GM23338 (cell line): ENCODE data around the gene IQUB. TPM values are rescaled to one million over a fixed set of nuclear protein-coding genes. Genes with fewer than 3 reads are reported as not detected.

ENCODE experiments used
- ATAC-seq: fragments of 200-7000 bp; cut with Tn5 transposase; 3 replicates; pipeline ENCODE4 v1.9.1; 2020
- DNase-seq: peaks from one replicate; pipeline ENCODE4 v3.0.0-alpha.2; 2015; ENCODE audit warnings: low spot score
- H2AFZ ChIP-seq: fragments of 200-600 bp; sonication (generic); 2 replicates; pipeline ENCODE4 v1.8.0; 2016; ENCODE audit warnings: antibody characterized with exemption, mild to moderate bottlenecking, moderate library complexity
- H3F3A ChIP-seq: fragments of 200-600 bp; sonication (generic); replicated peaks from 2 replicates; pipeline ENCODE4 v1.8.0; 2017; ENCODE audit warnings: antibody characterized with exemption, mixed run types, low read depth
- H3K27ac ChIP-seq: fragments of 200-600 bp; sonication (generic); 2 replicates; pipeline ENCODE4 v1.6.1; 2016; ENCODE audit warnings: low read depth
- H3K27me3 ChIP-seq: fragments of 200-600 bp; sonication (generic); 2 replicates; pipeline ENCODE4 v1.8.0; 2016; ENCODE audit warnings: mild to moderate bottlenecking, mixed run types, moderate library complexity; ENCODE audit not compliant: insufficient read depth
- H3K36me3 ChIP-seq: fragments of 200-600 bp; sonication (generic); 2 replicates; pipeline ENCODE4 v1.8.0; 2016; ENCODE audit warnings: mild to moderate bottlenecking; ENCODE audit not compliant: insufficient read depth
- H3K4me1 ChIP-seq: fragments of 200-600 bp; sonication (generic); 2 replicates; pipeline ENCODE4 v1.8.0; 2016; ENCODE audit warnings: mild to moderate bottlenecking, moderate library complexity; ENCODE audit not compliant: insufficient read depth
- H3K4me2 ChIP-seq: fragments of 200-600 bp; sonication (generic); 2 replicates; pipeline ENCODE4 v1.7.1; 2017; ENCODE audit warnings: mixed run types
- H3K4me3 ChIP-seq: fragments of 200-600 bp; sonication (generic); 2 replicates; pipeline ENCODE4 v1.6.1; 2016; ENCODE audit warnings: mixed run types
- H3K79me2 ChIP-seq: fragments of 200-600 bp; sonication (generic); replicated peaks from 2 replicates; pipeline ENCODE4 v1.8.0; 2017; ENCODE audit warnings: mild to moderate bottlenecking; ENCODE audit not compliant: insufficient read depth
- H3K9me2 ChIP-seq: fragments of 200-600 bp; sonication (generic); 2 replicates; pipeline ENCODE4 v1.8.0; 2017; ENCODE audit not compliant: insufficient read depth
- H4K20me1 ChIP-seq: fragments of 200-600 bp; sonication (generic); replicated peaks from 2 replicates; pipeline ENCODE4 v1.8.0; 2017; ENCODE audit warnings: mild to moderate bottlenecking; ENCODE audit not compliant: insufficient read depth
- H3K27ac Mint-ChIP-seq: 2 replicates; pipeline ENCODE4 v1.8.0; 2020; ENCODE audit warnings: inconsistent platforms, mild to moderate bottlenecking, moderate library complexity, mixed read lengths
- H3K27me3 Mint-ChIP-seq: 3 replicates; pipeline ENCODE4 v1.8.0; 2022; ENCODE audit warnings: low read depth, mild to moderate bottlenecking, moderate library complexity, mixed read lengths, inconsistent platforms; ENCODE audit not compliant: insufficient read depth, poor library complexity
- H3K36me3 Mint-ChIP-seq: 3 replicates; pipeline ENCODE4 v1.8.0; 2021; ENCODE audit warnings: low read depth, mild to moderate bottlenecking, inconsistent platforms, moderate library complexity, mixed read lengths
- H3K4me1 Mint-ChIP-seq: 3 replicates; pipeline ENCODE4 v1.8.0; 2020; ENCODE audit warnings: mild to moderate bottlenecking, inconsistent platforms, mixed read lengths
- H3K4me3 Mint-ChIP-seq: 3 replicates; pipeline ENCODE4 v1.8.0; 2021; ENCODE audit warnings: moderate library complexity, mild to moderate bottlenecking, inconsistent platforms, mixed read lengths
- H3K9me3 Mint-ChIP-seq: 3 replicates; pipeline ENCODE4 v1.8.0; 2020; ENCODE audit warnings: moderate library complexity, mild to moderate bottlenecking, inconsistent platforms, mixed read lengths
- CREB1 ChIP-seq: fragments of 250-450 bp; sonication (Bioruptor Pico); IDR thresholded peaks from 2 replicates; pipeline ENCODE4 v1.5.0; 2020; ENCODE audit warnings: low read depth, mild to moderate bottlenecking, moderate library complexity
- CTCF ChIP-seq, 2 experiments: fragments of 200-600 bp in 1 of 2; sonication (generic) in 1 of 2; conservative IDR thresholded peaks; 2 replicates each; pipeline versions ENCODE4 v1.5.1 to v1.6.1; 2016 to 2017; ENCODE audit warnings: antibody characterized with exemption in 2 of 2, low read depth in 2 of 2, mild to moderate bottlenecking in 2 of 2, moderate library complexity in 1 of 2
- EZH2 ChIP-seq: fragments of 200-600 bp; sonication (generic); IDR thresholded peaks from one replicate; pipeline ENCODE4 v1.8.0; 2017; ENCODE audit warnings: antibody characterized with exemption, mild to moderate bottlenecking, low read depth; ENCODE audit not compliant: unreplicated experiment
- JUNB ChIP-seq: IDR thresholded peaks from one replicate; pipeline ENCODE4 v1.6.1; 2016; ENCODE audit warnings: antibody characterized with exemption; ENCODE audit not compliant: unreplicated experiment
- NANOG ChIP-seq: IDR thresholded peaks from 2 replicates; pipeline ENCODE4 v1.6.1; 2016; ENCODE audit warnings: antibody characterized with exemption, borderline replicate concordance
- REST ChIP-seq: IDR thresholded peaks from one replicate; pipeline ENCODE4 v1.6.1; 2018; ENCODE audit warnings: antibody characterized with exemption; ENCODE audit not compliant: unreplicated experiment
- STAT1 ChIP-seq: IDR thresholded peaks from one replicate; pipeline ENCODE4 v1.6.1; 2016; ENCODE audit warnings: antibody characterized with exemption; ENCODE audit not compliant: unreplicated experiment
- ZNF114 ChIP-seq: fragments of 250-450 bp; sonication (Bioruptor Pico); IDR thresholded peaks from 2 replicates; pipeline ENCODE4 v1.5.0; 2020; ENCODE audit warnings: mild to moderate bottlenecking, moderate library complexity
- ZNF331 ChIP-seq: fragments of 250-450 bp; sonication (Bioruptor Pico); IDR thresholded peaks from 2 replicates; pipeline ENCODE4 v1.5.0; 2020; ENCODE audit warnings: low read depth, mild to moderate bottlenecking, moderate library complexity
- ZNF462 ChIP-seq: fragments of 250-450 bp; sonication (Bioruptor Pico); IDR thresholded peaks from 2 replicates; pipeline ENCODE4 v1.5.0; 2020; ENCODE audit warnings: mild to moderate bottlenecking, moderate library complexity
- polyA plus RNA-seq: library from polyadenylated mRNA; unstranded; fragments of >200 nt; fragmentation: Nextera tagmentation; extraction: Ambion mirVana; gene quantifications from 2 replicates; pipeline ENCODE4 v1.2.1, GENCODE V29; 2016
- total RNA-seq: library from RNA; depleted of rRNA; stranded (reverse); fragments of >200 nt; shearing (Covaris generic); gene quantifications from 2 replicates; pipeline ENCODE4 v1.2.3, GENCODE V29; 2014

Gene IQUB
- total and polyA plus RNA-seq, 2 experiments from 2014 or later, result 0.79 to 1.1 TPM

- TF ChIP-seq ZNF462 (CRISPR knock-in tag), result no peak
- no peak for TF ChIP-seq JUNB
- no peak for TF ChIP-seq ZNF331
- TF ChIP-seq CREB1 (CRISPR knock-in tag), result no peak
- no peak for TF ChIP-seq EZH2
- no peak for TF ChIP-seq CTCF (conservative IDR thresholded peaks at IDR 0.05; ENCODE audit: low read depth in 2 of 2)
Observed at GRCh38 chr7:123417580-123417979, 116.8 kb downstream of the IQUB start (continued).

- no peaks in the 10 kb centered on the region for H3K27me3 Mint-ChIP-seq
- H3K4me3 Mint-ChIP-seq, result no peak overlapping the region
- peaks cover 10% of the 10 kb centered on the region; the same call in 1 of the 2 replicates for H3K36me3 ChIP-seq
- H3K79me2 ChIP-seq, result no peaks in the 10 kb centered on the region
- H3K27me3 ChIP-seq, result no peaks in the 10 kb centered on the region
- no peak overlapping the region for H3K27ac ChIP-seq
- peaks cover 26% of the 10 kb centered on the region for H3K9me3 Mint-ChIP-seq
- H3K36me3 Mint-ChIP-seq, result peaks cover 23% of the 10 kb centered on the region
- no peaks in the 10 kb centered on the region for H4K20me1 ChIP-seq
- no peak overlapping the region for H3K4me3 ChIP-seq
- no peak overlapping the region for H2AFZ ChIP-seq
- H3K4me1 Mint-ChIP-seq, result no peaks in the 10 kb centered on the region; the same call in 2 of the 3 replicates
- no peaks in the 10 kb centered on the region for H3F3A ChIP-seq
- no peak overlapping the region for H3K27ac Mint-ChIP-seq
- H3K4me2 ChIP-seq, result no peak overlapping the region
- H3K4me1 ChIP-seq, result 0 out of 2 replicates have a peak, but pooled peaks cover 2% of the 10 kb centered on the region
- DNase-seq (no peak), ATAC-seq (no peak)
- H3K9me2 ChIP-seq, result no peaks in the 10 kb centered on the region; the same call in 1 of the 2 replicates
- no peak for TF ChIP-seq NANOG
- no peak for TF ChIP-seq REST
- no peak for TF ChIP-seq CTCF (conservative IDR thresholded peaks at IDR 0.05; ENCODE audit: low read depth in 2 of 2)
- no peak for TF ChIP-seq ZNF114 (CRISPR knock-in tag)
- TF ChIP-seq ZNF331, result no peak
- TF ChIP-seq STAT1, result no peak
Observed at GRCh38 chr7:123415625-123416024, 118.8 kb downstream of the IQUB start.
